ENCODE results near the gene AXDND1. TPM values are rescaled to one million over a fixed set of nuclear protein-coding genes. Genes with fewer than 3 reads are reported as not detected.

Gene AXDND1
- polyA plus RNA-seq, 1 donor from 2014 or later, result 1.1 TPM

DNA sequence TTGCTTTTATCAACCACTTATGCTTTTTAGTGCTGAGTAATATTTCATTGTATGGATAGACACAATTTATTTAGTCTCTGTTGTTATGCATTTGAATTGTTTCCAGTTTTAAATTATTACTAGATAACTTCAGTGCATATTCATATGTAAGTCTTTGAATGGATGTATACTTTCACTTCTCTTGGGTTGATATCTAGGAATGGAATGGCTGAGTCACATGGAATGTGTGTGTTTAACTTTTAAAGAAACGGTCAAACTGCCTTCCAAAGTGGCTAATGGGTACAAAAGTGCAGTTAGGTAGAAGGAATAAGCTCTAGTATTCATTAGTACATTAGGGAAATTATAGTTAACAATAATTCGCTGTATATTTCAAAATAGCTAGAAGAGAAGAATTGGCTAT lies 127.6 kb downstream of the AXDND1 start:
- no peak overlapping the region for H3K4me3 ChIP-seq (ENCODE audit: low read length)
- H4K20me1 ChIP-seq (ENCODE audit: insufficient read depth), result no peaks in the 10 kb centered on the region
- no peak overlapping the region for H3K4me2 ChIP-seq (ENCODE audit: low read length)
- TF ChIP-seq EZH2 (IDR thresholded peaks at IDR 0.05; ENCODE audit: borderline replicate concordance, insufficient read depth, low read length, poor library complexity, severe bottlenecking), result no peak
- TF ChIP-seq SMC3 (conservative IDR thresholded peaks at IDR 0.05; ENCODE audit: poor library complexity), result no peak
- no peak for TF ChIP-seq REST (IDR thresholded peaks at IDR 0.05; ENCODE audit: borderline replicate concordance)
- no peak for TF ChIP-seq MXI1 (conservative IDR thresholded peaks at IDR 0.05; ENCODE audit: poor library complexity, severe bottlenecking)
- no peak for TF ChIP-seq EP300 (conservative IDR thresholded peaks at IDR 0.05; ENCODE audit: poor library complexity, severe bottlenecking)
- TF ChIP-seq, protein P1, sequence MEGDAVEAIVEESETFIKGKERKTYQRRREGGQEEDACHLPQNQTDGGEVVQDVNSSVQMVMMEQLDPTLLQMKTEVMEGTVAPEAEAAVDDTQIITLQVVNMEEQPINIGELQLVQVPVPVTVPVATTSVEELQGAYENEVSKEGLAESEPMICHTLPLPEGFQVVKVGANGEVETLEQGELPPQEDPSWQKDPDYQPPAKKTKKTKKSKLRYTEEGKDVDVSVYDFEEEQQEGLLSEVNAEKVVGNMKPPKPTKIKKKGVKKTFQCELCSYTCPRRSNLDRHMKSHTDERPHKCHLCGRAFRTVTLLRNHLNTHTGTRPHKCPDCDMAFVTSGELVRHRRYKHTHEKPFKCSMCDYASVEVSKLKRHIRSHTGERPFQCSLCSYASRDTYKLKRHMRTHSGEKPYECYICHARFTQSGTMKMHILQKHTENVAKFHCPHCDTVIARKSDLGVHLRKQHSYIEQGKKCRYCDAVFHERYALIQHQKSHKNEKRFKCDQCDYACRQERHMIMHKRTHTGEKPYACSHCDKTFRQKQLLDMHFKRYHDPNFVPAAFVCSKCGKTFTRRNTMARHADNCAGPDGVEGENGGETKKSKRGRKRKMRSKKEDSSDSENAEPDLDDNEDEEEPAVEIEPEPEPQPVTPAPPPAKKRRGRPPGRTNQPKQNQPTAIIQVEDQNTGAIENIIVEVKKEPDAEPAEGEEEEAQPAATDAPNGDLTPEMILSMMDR (IDR thresholded peaks at IDR 0.05; ENCODE audit: poor library complexity, severe bottlenecking), result no peak
- no peak for TF ChIP-seq RAD21 (conservative IDR thresholded peaks at IDR 0.05)
- TF ChIP-seq TAF1 (IDR thresholded peaks at IDR 0.05; ENCODE audit: low read depth), result no peak
- TF ChIP-seq POLR2AphosphoS5 (IDR thresholded peaks at IDR 0.05), result no peak
- no peaks in the 10 kb centered on the region for H3K79me2 ChIP-seq (replicated peaks; ENCODE audit: insufficient read depth, low read length)
- no peaks in the 10 kb centered on the region for H3K36me3 ChIP-seq (ENCODE audit: insufficient read depth, low read length)
- H3K9me3 ChIP-seq (ENCODE audit: low read length), result no peaks in the 10 kb centered on the region
- H3K27ac ChIP-seq (ENCODE audit: low read length), result no peak overlapping the region
- H2AFZ ChIP-seq (ENCODE audit: low read depth, low read length), result no peak overlapping the region
- no peak overlapping the region for H3K9ac ChIP-seq (ENCODE audit: low read length)
- no peaks in the 10 kb centered on the region for H3F3A ChIP-seq (ENCODE audit: insufficient read depth, low read length, poor library complexity, severe bottlenecking)
- H3K27me3 ChIP-seq (ENCODE audit: insufficient read depth, low read depth, low read length), result no peaks in the 10 kb centered on the region
- no peaks in the 10 kb centered on the region for H3K9me2 ChIP-seq (ENCODE audit: insufficient read depth, low read length)

- Histone ChIP-seq H3K9me3 (ENCODE audit: low read length) (no peaks in the 10 kb centered on the region), H3K4me3 (ENCODE audit: low read length) (no peak overlapping the region), H3K27me3 (ENCODE audit: insufficient read depth, low read depth, low read length) (no peaks in the 10 kb centered on the region), H4K20me1 (ENCODE audit: insufficient read depth) (no peaks in the 10 kb centered on the region), H3F3A (ENCODE audit: insufficient read depth, low read length, poor library complexity, severe bottlenecking) (no peaks in the 10 kb centered on the region), H3K36me3 (ENCODE audit: insufficient read depth, low read length) (no peaks in the 10 kb centered on the region), H3K9me2 (ENCODE audit: insufficient read depth, low read length) (no peaks in the 10 kb centered on the region), H3K27ac (ENCODE audit: low read length) (no peak overlapping the region), H3K9ac (ENCODE audit: low read length) (no peak overlapping the region), H3K4me2 (ENCODE audit: low read length) (no peak overlapping the region), H2AFZ (ENCODE audit: low read depth, low read length) (no peak overlapping the region), H3K79me2 (replicated peaks; ENCODE audit: insufficient read depth, low read length) (no peaks in the 10 kb centered on the region)
- no peak for TF ChIP-seq POLR2AphosphoS5 (IDR thresholded peaks at IDR 0.05)
- TF ChIP-seq EZH2 (IDR thresholded peaks at IDR 0.05; ENCODE audit: borderline replicate concordance, insufficient read depth, low read length, poor library complexity, severe bottlenecking), result no peak
- TF ChIP-seq, protein P1 (IDR thresholded peaks at IDR 0.05; ENCODE audit: poor library complexity, severe bottlenecking), result no peak
- TF ChIP-seq TAF1 (IDR thresholded peaks at IDR 0.05; ENCODE audit: low read depth), result no peak
- TF ChIP-seq SMC3 (conservative IDR thresholded peaks at IDR 0.05; ENCODE audit: poor library complexity), result no peak
- no peak for TF ChIP-seq REST (IDR thresholded peaks at IDR 0.05; ENCODE audit: borderline replicate concordance)
- TF ChIP-seq MXI1 (conservative IDR thresholded peaks at IDR 0.05; ENCODE audit: poor library complexity, severe bottlenecking), result no peak
- TF ChIP-seq RAD21 (conservative IDR thresholded peaks at IDR 0.05), result no peak
- no peak for TF ChIP-seq EP300 (conservative IDR thresholded peaks at IDR 0.05; ENCODE audit: poor library complexity, severe bottlenecking)
Measured at GRCh38 chr1:179506199-179506598, 140.4 kb downstream of the AXDND1 start.

Measured in neural cell (in vitro differentiated cells).